SK-N-SH treated with all-trans-retinoic acid at 6 μM for 48 hours (cell line): ENCODE measurements around the gene MPG.

Source experiments
- ATAC-seq: fragments of 200-7000 bp; cut with Tn5 transposase; 3 replicates; pipeline ENCODE4 v1.9.1; 2020; ENCODE audit warnings: mild to moderate bottlenecking, moderate library complexity
- ARNTL ChIP-seq: fragments of 450-650 bp; formaldehyde crosslinking; IDR thresholded peaks from 2 replicates; pipeline ENCODE4 v1.5.0; 2020; ENCODE audit warnings: low read depth, mild to moderate bottlenecking, moderate library complexity, borderline replicate concordance
- BACH2 ChIP-seq: fragments of 250-450 bp; sonication (Bioruptor Pico); IDR thresholded peaks from 2 replicates; pipeline ENCODE4 v1.9.0; 2021; ENCODE audit warnings: mild to moderate bottlenecking, borderline replicate concordance
- CSDC2 ChIP-seq: fragments of 250-450 bp; sonication (Bioruptor Pico); IDR thresholded peaks from 2 replicates; pipeline ENCODE4 v1.5.0; 2020; ENCODE audit warnings: mild to moderate bottlenecking, moderate library complexity
- ESRRG ChIP-seq: fragments of 250-450 bp; sonication (Bioruptor Pico); IDR thresholded peaks from 2 replicates; pipeline ENCODE4 v1.6.1; 2021; ENCODE audit warnings: mild to moderate bottlenecking
- GLIS3 ChIP-seq: fragments of 250-450 bp; sonication (Bioruptor Pico); IDR thresholded peaks from 2 replicates; pipeline ENCODE4 v1.5.0; 2020; ENCODE audit warnings: mild to moderate bottlenecking, moderate library complexity
- ISL1 ChIP-seq: fragments of 250-450 bp; sonication (Bioruptor Pico); IDR thresholded peaks from 2 replicates; pipeline ENCODE4 v2.1.2; 2022; ENCODE audit warnings: mild to moderate bottlenecking, moderate library complexity
- OSR1 ChIP-seq: fragments of 250-450 bp; sonication (Bioruptor Pico); IDR thresholded peaks from 2 replicates; pipeline ENCODE4 v1.8.0; 2022; ENCODE audit warnings: moderate library complexity, mild to moderate bottlenecking, inconsistent platforms
- PATZ1 ChIP-seq: fragments of 250-450 bp; sonication (Bioruptor Pico); IDR thresholded peaks from 2 replicates; pipeline ENCODE4 v1.8.0; 2020; ENCODE audit warnings: mild to moderate bottlenecking, moderate library complexity, borderline replicate concordance
- POU6F1 ChIP-seq: fragments of 250-450 bp; sonication (Bioruptor Pico); IDR thresholded peaks from 2 replicates; pipeline ENCODE4 v1.8.0; 2021; ENCODE audit warnings: low read depth, mild to moderate bottlenecking, moderate library complexity, borderline replicate concordance
- PPARA ChIP-seq: fragments of 250-450 bp; sonication (Bioruptor Pico); IDR thresholded peaks from 2 replicates; pipeline ENCODE4 v1.5.0; 2020; ENCODE audit warnings: mild to moderate bottlenecking, borderline replicate concordance
- RARB ChIP-seq: fragments of 250-450 bp; sonication (Bioruptor Pico); IDR thresholded peaks from 2 replicates; pipeline ENCODE4 v1.8.0; 2021; ENCODE audit warnings: mild to moderate bottlenecking, moderate library complexity
- SNAI2 ChIP-seq: fragments of 250-450 bp; sonication (Bioruptor Pico); IDR thresholded peaks from 2 replicates; pipeline ENCODE4 v1.5.0; 2020; ENCODE audit warnings: mild to moderate bottlenecking, moderate library complexity
- TCF4 ChIP-seq: fragments of 250-450 bp; sonication (Bioruptor Pico); IDR thresholded peaks from 2 replicates; pipeline ENCODE4 v1.8.0; 2021; ENCODE audit warnings: mild to moderate bottlenecking, moderate library complexity, borderline replicate concordance
- TOX ChIP-seq: fragments of 250-450 bp; sonication (Bioruptor Pico); IDR thresholded peaks from 2 replicates; pipeline ENCODE4 v1.8.0; 2021; ENCODE audit warnings: mild to moderate bottlenecking, moderate library complexity, borderline replicate concordance
- ZC3H10 ChIP-seq: fragments of 250-450 bp; sonication (Bioruptor Pico); IDR thresholded peaks from 2 replicates; pipeline ENCODE4 v1.5.1; 2021; ENCODE audit warnings: mild to moderate bottlenecking, moderate library complexity
- ZFP3 ChIP-seq: fragments of 250-450 bp; sonication (Bioruptor Pico); IDR thresholded peaks from 2 replicates; pipeline ENCODE4 v1.5.0; 2020; ENCODE audit warnings: mild to moderate bottlenecking, moderate library complexity
- ZNF565 ChIP-seq: fragments of 450-650 bp; formaldehyde crosslinking; conservative IDR thresholded peaks from 2 replicates; pipeline ENCODE4 v1.5.0; 2020; ENCODE audit warnings: low read depth, mild to moderate bottlenecking, moderate library complexity
- ZNF70 ChIP-seq: fragments of 450-650 bp; formaldehyde crosslinking; IDR thresholded peaks from 2 replicates; pipeline ENCODE4 v1.5.0; 2020; ENCODE audit warnings: mild to moderate bottlenecking, moderate library complexity
- ZNF8 ChIP-seq: fragments of 450-650 bp; formaldehyde crosslinking; IDR thresholded peaks from 2 replicates; pipeline ENCODE4 v1.5.0; 2020; ENCODE audit warnings: mild to moderate bottlenecking, moderate library complexity
- TF ChIP-seq, protein P1 (sequence below): fragments of 250-450 bp; sonication (Bioruptor Pico); IDR thresholded peaks from 2 replicates; pipeline ENCODE4 v1.5.0; 2020; ENCODE audit warnings: mild to moderate bottlenecking, moderate library complexity
- TF ChIP-seq, protein P2 (sequence below): fragments of 250-450 bp; sonication (Bioruptor Pico); IDR thresholded peaks from 2 replicates; pipeline ENCODE4 v1.5.1; 2020; ENCODE audit warnings: low read depth, mild to moderate bottlenecking, moderate library complexity
- TF ChIP-seq, protein P3 (sequence below): fragments of 250-450 bp; sonication (Bioruptor Pico); IDR thresholded peaks from 2 replicates; pipeline ENCODE4 v1.5.1; 2021; ENCODE audit warnings: mild to moderate bottlenecking, moderate library complexity

The MPG gene

DNA sequence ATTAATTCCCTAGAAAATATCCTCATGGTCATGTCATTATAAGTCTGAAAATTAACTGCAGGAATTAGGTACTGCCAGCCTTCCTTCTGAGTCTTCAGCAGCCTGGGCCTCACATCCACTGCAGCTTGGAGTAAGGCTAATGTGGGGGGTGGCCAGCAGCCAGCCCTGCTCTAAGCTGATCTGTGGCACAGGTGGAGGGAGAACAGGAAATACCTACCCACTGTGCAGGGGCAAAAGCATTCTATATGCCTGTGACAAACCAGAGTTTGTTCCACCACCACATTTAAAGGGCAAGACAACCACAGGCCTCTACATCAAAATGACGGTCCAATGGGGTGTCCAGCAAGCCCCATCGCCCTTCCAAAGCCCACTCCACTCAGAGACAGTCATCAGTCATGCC, 51.0 kb downstream of the MPG start (continued):
- TF ChIP-seq, protein P1, sequence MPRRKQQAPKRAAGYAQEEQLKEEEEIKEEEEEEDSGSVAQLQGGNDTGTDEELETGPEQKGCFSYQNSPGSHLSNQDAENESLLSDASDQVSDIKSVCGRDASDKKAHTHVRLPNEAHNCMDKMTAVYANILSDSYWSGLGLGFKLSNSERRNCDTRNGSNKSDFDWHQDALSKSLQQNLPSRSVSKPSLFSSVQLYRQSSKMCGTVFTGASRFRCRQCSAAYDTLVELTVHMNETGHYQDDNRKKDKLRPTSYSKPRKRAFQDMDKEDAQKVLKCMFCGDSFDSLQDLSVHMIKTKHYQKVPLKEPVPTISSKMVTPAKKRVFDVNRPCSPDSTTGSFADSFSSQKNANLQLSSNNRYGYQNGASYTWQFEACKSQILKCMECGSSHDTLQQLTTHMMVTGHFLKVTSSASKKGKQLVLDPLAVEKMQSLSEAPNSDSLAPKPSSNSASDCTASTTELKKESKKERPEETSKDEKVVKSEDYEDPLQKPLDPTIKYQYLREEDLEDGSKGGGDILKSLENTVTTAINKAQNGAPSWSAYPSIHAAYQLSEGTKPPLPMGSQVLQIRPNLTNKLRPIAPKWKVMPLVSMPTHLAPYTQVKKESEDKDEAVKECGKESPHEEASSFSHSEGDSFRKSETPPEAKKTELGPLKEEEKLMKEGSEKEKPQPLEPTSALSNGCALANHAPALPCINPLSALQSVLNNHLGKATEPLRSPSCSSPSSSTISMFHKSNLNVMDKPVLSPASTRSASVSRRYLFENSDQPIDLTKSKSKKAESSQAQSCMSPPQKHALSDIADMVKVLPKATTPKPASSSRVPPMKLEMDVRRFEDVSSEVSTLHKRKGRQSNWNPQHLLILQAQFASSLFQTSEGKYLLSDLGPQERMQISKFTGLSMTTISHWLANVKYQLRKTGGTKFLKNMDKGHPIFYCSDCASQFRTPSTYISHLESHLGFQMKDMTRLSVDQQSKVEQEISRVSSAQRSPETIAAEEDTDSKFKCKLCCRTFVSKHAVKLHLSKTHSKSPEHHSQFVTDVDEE: no peak
- TF ChIP-seq, protein P2, sequence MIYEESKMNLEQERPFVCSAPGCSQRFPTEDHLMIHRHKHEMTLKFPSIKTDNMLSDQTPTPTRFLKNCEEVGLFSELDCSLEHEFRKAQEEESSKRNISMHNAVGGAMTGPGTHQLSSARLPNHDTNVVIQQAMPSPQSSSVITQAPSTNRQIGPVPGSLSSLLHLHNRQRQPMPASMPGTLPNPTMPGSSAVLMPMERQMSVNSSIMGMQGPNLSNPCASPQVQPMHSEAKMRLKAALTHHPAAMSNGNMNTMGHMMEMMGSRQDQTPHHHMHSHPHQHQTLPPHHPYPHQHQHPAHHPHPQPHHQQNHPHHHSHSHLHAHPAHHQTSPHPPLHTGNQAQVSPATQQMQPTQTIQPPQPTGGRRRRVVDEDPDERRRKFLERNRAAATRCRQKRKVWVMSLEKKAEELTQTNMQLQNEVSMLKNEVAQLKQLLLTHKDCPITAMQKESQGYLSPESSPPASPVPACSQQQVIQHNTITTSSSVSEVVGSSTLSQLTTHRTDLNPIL (CRISPR knock-in tag): no peak
- no peak for TF ChIP-seq GLIS3 (CRISPR knock-in tag)

DNA sequence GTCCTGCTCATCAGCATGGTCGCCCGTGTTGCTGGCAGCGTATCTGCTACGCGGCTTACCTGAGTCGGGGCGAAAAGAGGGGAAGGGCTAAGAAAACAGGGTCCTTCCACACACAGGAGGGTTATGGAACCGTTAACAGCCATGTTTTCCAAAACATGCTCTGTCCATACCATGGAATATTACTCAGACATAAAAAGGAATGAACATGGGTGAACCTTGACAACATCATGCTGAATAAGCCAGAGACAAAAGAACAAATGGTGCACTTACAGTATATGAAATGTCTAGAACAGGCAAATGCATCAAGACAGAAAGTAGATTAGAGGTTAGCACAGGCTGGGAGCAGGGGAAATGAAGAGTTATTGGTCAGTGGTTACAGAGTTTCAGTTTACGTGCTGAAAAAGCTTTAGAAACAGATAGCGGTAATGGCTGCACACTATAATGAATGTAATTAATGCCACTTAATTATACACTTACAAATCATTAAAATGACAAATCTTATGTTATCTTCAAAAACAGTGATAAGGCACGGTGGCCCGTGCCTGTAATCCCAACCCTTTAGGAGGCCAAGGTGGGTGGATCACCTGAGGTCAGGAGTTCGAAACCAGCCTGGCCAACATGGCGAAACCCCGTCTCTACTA, 52.6 kb downstream of the MPG start:
- TF ChIP-seq ISL1 (CRISPR knock-in tag) (no peak), OSR1 (CRISPR knock-in tag) (no peak), SNAI2 (CRISPR knock-in tag) (no peak), BACH2 (no peak), TOX (no peak), PATZ1 (no peak), ZNF565 (CRISPR knock-in tag) (no peak), RARB (CRISPR knock-in tag) (no peak), PPARA (CRISPR knock-in tag) (no peak), ZNF8 (CRISPR knock-in tag) (no peak), CSDC2 (CRISPR knock-in tag) (no peak), ESRRG (CRISPR knock-in tag) (no peak), ZC3H10 (CRISPR knock-in tag) (no peak), ARNTL (CRISPR knock-in tag) (no peak), GLIS3 (CRISPR knock-in tag) (no peak), POU6F1 (CRISPR knock-in tag) (no peak), ZFP3 (no peak)
- TF ChIP-seq, protein P2 (CRISPR knock-in tag): no peak
- TF ChIP-seq, protein P3, sequence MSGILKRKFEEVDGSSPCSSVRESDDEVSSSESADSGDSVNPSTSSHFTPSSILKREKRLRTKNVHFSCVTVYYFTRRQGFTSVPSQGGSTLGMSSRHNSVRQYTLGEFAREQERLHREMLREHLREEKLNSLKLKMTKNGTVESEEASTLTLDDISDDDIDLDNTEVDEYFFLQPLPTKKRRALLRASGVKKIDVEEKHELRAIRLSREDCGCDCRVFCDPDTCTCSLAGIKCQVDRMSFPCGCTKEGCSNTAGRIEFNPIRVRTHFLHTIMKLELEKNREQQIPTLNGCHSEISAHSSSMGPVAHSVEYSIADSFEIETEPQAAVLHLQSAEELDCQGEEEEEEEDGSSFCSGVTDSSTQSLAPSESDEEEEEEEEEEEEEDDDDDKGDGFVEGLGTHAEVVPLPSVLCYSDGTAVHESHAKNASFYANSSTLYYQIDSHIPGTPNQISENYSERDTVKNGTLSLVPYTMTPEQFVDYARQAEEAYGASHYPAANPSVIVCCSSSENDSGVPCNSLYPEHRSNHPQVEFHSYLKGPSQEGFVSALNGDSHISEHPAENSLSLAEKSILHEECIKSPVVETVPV: no peak
- ATAC-seq: no peak

DNA sequence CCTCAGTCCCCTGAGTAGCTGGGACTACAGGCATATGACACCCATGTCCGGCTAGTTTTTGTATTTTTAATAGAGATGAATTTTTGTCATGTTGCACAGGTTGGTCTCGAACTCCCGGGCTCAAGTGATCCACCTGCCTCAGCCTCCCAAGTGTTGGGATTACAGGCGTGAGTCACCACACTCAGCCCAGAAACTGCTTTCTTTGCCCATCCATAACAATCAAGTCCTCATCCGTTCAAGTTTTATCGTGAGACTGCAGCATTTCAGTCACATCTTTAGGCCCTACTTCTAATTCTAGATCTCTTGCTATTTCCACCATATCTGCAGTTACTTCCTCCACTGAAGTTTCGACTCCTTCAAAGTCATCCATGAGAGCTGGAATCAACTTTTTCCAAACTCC, 54.1 kb downstream of the MPG start:
- no peak for TF ChIP-seq ZFP3
- TF ChIP-seq ARNTL (CRISPR knock-in tag): no peak
- TF ChIP-seq SNAI2 (CRISPR knock-in tag): no peak
- no peak for TF ChIP-seq ESRRG (CRISPR knock-in tag)
- no peak for TF ChIP-seq ZC3H10 (CRISPR knock-in tag)
- TF ChIP-seq ISL1 (CRISPR knock-in tag): no peak
- TF ChIP-seq RARB (CRISPR knock-in tag): no peak
- TF ChIP-seq, protein P2 (CRISPR knock-in tag): no peak
- TF ChIP-seq TCF4 (CRISPR knock-in tag): no peak
- TF ChIP-seq GLIS3 (CRISPR knock-in tag): no peak
- TF ChIP-seq PPARA (CRISPR knock-in tag): no peak
- no peak for TF ChIP-seq TOX
- TF ChIP-seq CSDC2 (CRISPR knock-in tag): no peak
- no peak for TF ChIP-seq ZNF565 (CRISPR knock-in tag)
- TF ChIP-seq ZNF8 (CRISPR knock-in tag): no peak
- no peak for TF ChIP-seq ZNF70 (CRISPR knock-in tag)
- TF ChIP-seq, protein P3: no peak
- no peak for ATAC-seq
